Skin epidermis (tissue), 12 donors: ENCODE data around the gene EID3.

Experiments used
- H3K27ac ChIP-seq, 21 experiments: fragments of 200-600 bp; sonication (generic) in 11 of 21; one replicate each; pipeline ENCODE4 v1.5.0; 2020; ENCODE audit warnings: mild to moderate bottlenecking in 3 of 21, inconsistent platforms in 2 of 21, moderate library complexity in 2 of 21
- H3K4me3 ChIP-seq, 7 experiments: fragments of 200-600 bp; sonication (generic) in 2 of 7; one replicate each; pipeline ENCODE4 v1.5.0; 2020; ENCODE audit warnings: inconsistent platforms in 2 of 7, mild to moderate bottlenecking in 2 of 7, moderate library complexity in 1 of 7

Gene EID3

GRCh38 chr12:104350211-104351056 is 46.9 kb downstream of the EID3 start:
- no peak overlapping the region for H3K27ac ChIP-seq

DNA sequence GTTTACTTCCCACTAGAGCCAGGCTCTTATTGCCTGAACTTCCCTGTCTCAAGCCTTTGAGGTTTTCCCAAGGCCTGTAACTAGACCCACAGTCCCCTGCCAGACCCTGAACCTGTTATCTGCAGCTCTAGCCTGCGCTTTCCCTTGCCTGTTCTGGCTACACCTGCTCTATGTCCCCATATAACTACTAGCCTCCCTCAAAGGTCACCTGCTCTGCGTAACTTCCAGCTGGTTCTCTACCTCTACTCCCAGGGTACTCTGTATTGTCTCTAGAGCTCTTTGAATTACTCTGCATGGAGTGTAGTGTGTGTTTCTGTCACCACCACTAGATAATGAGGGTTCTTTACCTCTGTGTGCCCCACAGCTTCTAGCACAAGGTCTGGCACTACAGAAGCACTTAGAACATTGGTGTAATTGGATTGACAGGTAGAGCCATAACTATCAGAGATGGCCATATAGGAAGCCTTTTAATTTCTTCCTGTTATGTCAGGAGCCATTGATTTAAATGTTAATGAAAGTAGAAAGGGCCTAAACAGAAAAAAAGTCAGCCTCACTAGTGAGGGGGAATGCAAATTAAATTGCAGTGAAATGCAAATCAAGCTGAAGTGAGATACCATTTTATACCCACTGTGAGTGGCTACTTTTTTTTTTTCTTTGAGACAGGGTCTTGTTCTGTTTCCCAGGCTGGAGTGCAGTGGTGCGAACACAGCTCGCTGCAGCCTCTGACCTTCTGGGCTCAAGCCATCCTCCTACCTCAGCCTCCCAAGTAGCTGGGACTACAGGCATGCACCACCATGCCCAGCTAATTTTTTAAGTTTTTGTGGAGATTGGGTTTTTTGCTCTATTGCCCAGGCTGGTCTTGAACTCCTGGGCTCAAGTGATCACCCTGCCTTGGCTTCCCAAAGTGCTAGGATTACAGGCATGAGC is 47.8 kb downstream of the EID3 start:
- Histone ChIP-seq H3K27ac (no peak overlapping the region), H3K4me3 (no peak overlapping the region)

More at GRCh38 chr12:104350211-104351056, 46.9 kb downstream of the EID3 start:
- H3K4me3 ChIP-seq = no peak overlapping the region

- Histone ChIP-seq H3K27ac (no peak overlapping the region), H3K4me3 (no peak overlapping the region)
These were observed 48.7 kb downstream of the EID3 start for GRCh38 chr12:104352106-104352713.

DNA sequence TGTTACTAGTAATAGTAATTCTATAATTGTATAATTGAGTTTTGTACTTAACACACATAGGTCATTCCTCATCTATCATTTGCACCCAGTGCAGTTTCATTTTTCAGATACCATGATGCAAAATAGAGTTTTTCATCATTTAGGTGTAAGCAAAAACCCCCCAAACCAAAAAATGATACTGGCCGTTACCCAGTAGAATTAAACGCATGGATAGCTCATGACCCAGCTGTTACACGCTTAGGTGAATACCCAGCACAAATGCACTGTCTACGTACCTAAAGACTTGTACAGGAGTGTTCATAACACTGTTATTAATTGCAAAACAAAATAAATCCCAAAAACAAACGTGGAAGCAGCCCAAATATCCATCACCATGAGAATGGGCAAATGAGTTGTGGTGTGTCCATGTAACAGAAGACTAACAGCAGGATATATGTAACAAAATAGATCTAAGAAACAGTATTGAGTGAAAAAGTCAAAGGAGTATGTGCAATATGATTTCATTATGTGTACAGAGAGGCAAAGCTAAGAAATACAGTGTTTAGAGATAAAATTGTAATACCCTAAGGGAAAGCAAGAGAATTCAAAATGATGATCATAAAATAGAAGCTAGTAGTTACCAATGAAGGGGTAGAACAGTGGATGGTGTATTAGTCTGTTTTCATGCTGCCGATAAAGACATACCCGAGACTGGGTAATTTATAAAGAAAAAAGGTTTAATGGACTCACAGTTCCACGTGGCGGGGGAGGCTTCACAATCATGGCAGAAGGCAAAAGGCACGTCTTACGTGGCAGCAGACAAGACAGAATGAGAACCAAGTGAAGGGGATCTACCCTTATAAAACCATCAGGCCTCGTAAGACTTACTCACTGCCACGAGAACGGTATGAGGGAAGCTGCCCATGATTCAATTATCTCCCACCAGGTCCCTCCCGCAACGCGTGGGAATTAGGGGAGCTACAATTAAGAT is 49.8 kb downstream of the EID3 start:
- Histone ChIP-seq H3K4me3 (no peak overlapping the region), H3K27ac (no peak overlapping the region)

DNA sequence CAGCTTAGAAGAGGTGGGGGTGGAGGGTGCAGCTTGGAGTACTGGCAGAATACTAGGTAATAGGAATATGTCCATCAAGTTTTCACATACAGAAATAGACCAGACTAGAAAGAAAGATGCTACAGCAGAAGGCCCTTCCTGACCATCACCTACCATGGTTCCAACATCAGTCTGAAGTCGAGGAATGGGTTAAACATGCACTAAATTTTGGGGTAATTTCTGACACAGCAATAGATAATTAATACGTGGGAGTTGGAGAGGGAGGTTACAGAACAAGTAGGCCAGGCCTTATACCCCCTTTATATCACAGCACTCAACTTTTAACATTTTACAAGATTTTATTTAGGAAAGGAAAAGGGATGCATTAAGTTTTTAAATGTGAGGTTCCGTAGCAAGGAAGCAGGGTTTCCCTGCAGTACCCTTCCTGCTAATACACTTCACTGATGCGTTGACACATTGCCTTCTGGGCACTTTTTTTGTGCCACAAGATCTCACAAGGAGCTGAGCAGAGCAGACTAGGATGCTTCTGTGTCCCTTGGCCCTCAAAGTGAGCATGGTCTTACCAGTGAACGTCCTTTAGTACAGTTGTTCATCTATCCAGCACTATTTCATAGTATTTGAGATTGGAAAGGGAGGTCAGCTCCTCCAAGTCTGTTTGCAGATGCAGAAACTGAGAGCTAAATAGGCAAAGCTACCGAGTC is 50.8 kb downstream of the EID3 start:
- no peak overlapping the region for H3K4me3 ChIP-seq
- no peak overlapping the region for H3K27ac ChIP-seq
